Measurements from ENCODE around the gene CDKAL1. TPM values are rescaled to one million over a fixed set of nuclear protein-coding genes. Genes with fewer than 3 reads are reported as not detected.

CDKAL1 gene
- total and polyA plus RNA-seq, 2 of the 13 experiments (the other 11 are each of a cell fraction or from before 2014, with no cell fraction given) = 9.5 to 27.7 TPM

- in situ Hi-C loops (cut with HindIII; ENCODE audit: extremely low pct_ligation_motif_present, low pct_unique_long_range_greater_than_20kb) = no loop called here
- H3K9ac ChIP-seq (ENCODE audit: insufficient read depth, low read depth, low read length) = no peak overlapping the region
- intact Hi-C loops (cut with micrococcal nuclease; ENCODE audit: unreplicated experiment) = no loop called here
- peak overlapping the region; percentile 23; the same call in 1 of the 2 replicates for H3K4me2 ChIP-seq (ENCODE audit: low read depth, low read length)
- no peak overlapping the region for H2AFZ ChIP-seq (ENCODE audit: low read length)
- POLR2A ChIA-PET = no interaction called here
- no peaks in the 10 kb centered on the region for H3K27me3 ChIP-seq (ENCODE audit: control insufficient read depth in 1 of 2, insufficient read depth in 2 of 2, low read length in 2 of 2)
- FAIRE-seq (no peak), ATAC-seq (no peak), DNase-seq (ENCODE audit: low spot score) (no peak)
- H3K4me1 ChIP-seq (ENCODE audit: insufficient read depth, low read length) = peaks cover 20% of the 10 kb centered on the region
- no TSS peak for BruUV-seq (replicated peaks)
- CTCF ChIA-PET (ENCODE audit: low intra/inter-chr PET ratio, low total read pairs) = no interaction called here
- H4K20me1 ChIP-seq (ENCODE audit: insufficient read depth, low read length) = no peaks in the 10 kb centered on the region
- H3K27ac ChIP-seq (ENCODE audit: extremely low read length, insufficient read depth, low read length) = peak overlapping the region; percentile 10
- H3K9me3 ChIP-seq (ENCODE audit: low read length) = no peaks in the 10 kb centered on the region
- no peak overlapping the region for H3K4me3 ChIP-seq (replicated peaks in 1 of 3; ENCODE audit: insufficient read depth in 1 of 3, low read depth in 2 of 3, low read length in 3 of 3)
- no peaks in the 10 kb centered on the region; a peak in 1 of 5 replicates for H3K36me3 ChIP-seq (replicated peaks in 1 of 2; ENCODE audit: control insufficient read depth in 1 of 2, insufficient read depth in 2 of 2, low read length in 2 of 2)
- 88% methylated on average over 2 of the region's 2 CpGs for WGBS (ENCODE audit: low lambda C conversion rate)
- H3K79me2 ChIP-seq (ENCODE audit: insufficient read depth, low read length) = no peaks in the 10 kb centered on the region
- no peak for TF ChIP-seq SRY (CRISPR knock-in tag; IDR thresholded peaks at IDR 0.05)
- TF ChIP-seq SSRP1 (CRISPR knock-in tag; IDR thresholded peaks at IDR 0.05) = no peak
- TF ChIP-seq PHF21A (CRISPR knock-in tag; IDR thresholded peaks at IDR 0.05) = no peak
- no peak for TF ChIP-seq MEF2D (CRISPR knock-in tag; IDR thresholded peaks at IDR 0.05)
- no peak for TF ChIP-seq MXI1 (IDR thresholded peaks at IDR 0.05; ENCODE audit: borderline replicate concordance, low read depth, low read length)
- TF ChIP-seq ZNF720 (CRISPR knock-in tag; IDR thresholded peaks at IDR 0.05) = no peak
- TF ChIP-seq, protein P1, sequence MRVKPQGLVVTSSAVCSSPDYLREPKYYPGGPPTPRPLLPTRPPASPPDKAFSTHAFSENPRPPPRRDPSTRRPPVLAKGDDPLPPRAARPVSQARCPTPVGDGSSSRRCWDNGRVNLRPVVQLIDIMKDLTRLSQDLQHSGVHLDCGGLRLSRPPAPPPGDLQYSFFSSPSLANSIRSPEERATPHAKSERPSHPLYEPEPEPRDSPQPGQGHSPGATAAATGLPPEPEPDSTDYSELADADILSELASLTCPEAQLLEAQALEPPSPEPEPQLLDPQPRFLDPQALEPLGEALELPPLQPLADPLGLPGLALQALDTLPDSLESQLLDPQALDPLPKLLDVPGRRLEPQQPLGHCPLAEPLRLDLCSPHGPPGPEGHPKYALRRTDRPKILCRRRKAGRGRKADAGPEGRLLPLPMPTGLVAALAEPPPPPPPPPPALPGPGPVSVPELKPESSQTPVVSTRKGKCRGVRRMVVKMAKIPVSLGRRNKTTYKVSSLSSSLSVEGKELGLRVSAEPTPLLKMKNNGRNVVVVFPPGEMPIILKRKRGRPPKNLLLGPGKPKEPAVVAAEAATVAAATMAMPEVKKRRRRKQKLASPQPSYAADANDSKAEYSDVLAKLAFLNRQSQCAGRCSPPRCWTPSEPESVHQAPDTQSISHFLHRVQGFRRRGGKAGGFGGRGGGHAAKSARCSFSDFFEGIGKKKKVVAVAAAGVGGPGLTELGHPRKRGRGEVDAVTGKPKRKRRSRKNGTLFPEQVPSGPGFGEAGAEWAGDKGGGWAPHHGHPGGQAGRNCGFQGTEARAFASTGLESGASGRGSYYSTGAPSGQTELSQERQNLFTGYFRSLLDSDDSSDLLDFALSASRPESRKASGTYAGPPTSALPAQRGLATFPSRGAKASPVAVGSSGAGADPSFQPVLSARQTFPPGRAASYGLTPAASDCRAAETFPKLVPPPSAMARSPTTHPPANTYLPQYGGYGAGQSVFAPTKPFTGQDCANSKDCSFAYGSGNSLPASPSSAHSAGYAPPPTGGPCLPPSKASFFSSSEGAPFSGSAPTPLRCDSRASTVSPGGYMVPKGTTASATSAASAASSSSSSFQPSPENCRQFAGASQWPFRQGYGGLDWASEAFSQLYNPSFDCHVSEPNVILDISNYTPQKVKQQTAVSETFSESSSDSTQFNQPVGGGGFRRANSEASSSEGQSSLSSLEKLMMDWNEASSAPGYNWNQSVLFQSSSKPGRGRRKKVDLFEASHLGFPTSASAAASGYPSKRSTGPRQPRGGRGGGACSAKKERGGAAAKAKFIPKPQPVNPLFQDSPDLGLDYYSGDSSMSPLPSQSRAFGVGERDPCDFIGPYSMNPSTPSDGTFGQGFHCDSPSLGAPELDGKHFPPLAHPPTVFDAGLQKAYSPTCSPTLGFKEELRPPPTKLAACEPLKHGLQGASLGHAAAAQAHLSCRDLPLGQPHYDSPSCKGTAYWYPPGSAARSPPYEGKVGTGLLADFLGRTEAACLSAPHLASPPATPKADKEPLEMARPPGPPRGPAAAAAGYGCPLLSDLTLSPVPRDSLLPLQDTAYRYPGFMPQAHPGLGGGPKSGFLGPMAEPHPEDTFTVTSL (CRISPR knock-in tag; IDR thresholded peaks at IDR 0.05; ENCODE audit: borderline replicate concordance) = no peak
- TF ChIP-seq REL (CRISPR knock-in tag; conservative IDR thresholded peaks at IDR 0.05) = no peak
- TF ChIP-seq, protein P2, sequence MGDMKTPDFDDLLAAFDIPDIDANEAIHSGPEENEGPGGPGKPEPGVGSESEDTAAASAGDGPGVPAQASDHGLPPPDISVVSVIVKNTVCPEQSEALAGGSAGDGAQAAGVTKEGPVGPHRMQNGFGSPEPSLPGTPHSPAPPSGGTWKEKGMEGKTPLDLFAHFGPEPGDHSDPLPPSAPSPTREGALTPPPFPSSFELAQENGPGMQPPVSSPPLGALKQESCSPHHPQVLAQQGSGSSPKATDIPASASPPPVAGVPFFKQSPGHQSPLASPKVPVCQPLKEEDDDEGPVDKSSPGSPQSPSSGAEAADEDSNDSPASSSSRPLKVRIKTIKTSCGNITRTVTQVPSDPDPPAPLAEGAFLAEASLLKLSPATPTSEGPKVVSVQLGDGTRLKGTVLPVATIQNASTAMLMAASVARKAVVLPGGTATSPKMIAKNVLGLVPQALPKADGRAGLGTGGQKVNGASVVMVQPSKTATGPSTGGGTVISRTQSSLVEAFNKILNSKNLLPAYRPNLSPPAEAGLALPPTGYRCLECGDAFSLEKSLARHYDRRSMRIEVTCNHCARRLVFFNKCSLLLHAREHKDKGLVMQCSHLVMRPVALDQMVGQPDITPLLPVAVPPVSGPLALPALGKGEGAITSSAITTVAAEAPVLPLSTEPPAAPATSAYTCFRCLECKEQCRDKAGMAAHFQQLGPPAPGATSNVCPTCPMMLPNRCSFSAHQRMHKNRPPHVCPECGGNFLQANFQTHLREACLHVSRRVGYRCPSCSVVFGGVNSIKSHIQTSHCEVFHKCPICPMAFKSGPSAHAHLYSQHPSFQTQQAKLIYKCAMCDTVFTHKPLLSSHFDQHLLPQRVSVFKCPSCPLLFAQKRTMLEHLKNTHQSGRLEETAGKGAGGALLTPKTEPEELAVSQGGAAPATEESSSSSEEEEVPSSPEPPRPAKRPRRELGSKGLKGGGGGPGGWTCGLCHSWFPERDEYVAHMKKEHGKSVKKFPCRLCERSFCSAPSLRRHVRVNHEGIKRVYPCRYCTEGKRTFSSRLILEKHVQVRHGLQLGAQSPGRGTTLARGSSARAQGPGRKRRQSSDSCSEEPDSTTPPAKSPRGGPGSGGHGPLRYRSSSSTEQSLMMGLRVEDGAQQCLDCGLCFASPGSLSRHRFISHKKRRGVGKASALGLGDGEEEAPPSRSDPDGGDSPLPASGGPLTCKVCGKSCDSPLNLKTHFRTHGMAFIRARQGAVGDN (CRISPR knock-in tag; IDR thresholded peaks at IDR 0.05) = no peak
- TF ChIP-seq, protein P3, sequence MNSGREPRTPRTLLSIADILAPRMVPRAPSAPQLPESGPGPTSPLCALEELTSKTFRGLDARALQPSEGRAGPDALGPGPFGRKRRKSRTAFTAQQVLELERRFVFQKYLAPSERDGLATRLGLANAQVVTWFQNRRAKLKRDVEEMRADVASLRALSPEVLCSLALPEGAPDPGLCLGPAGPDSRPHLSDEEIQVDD (CRISPR knock-in tag; IDR thresholded peaks at IDR 0.05; ENCODE audit: borderline replicate concordance) = no peak
- TF ChIP-seq ZNF382 (CRISPR knock-in tag; IDR thresholded peaks at IDR 0.05; ENCODE audit: borderline replicate concordance) = no peak
- TF ChIP-seq ZNF747 (CRISPR knock-in tag; IDR thresholded peaks at IDR 0.05; ENCODE audit: borderline replicate concordance) = no peak
- no peak for TF ChIP-seq BCL3 (CRISPR knock-in tag; IDR thresholded peaks at IDR 0.05)
- no peak for TF ChIP-seq KDM3A (CRISPR knock-in tag; IDR thresholded peaks at IDR 0.05; ENCODE audit: low read depth)
- no peak for TF ChIP-seq SAP130 (CRISPR knock-in tag; IDR thresholded peaks at IDR 0.05; ENCODE audit: low read depth)
Observed at GRCh38 chr6:20631549-20631924, 97.3 kb downstream of the CDKAL1 start.
